PFSK-1 (cell line): ENCODE data around the gene DIPK1C. TPM values are rescaled to one million over a fixed set of nuclear protein-coding genes. Genes with fewer than 3 reads are reported as not detected.

ENCODE experiments used
- FOXP2 ChIP-seq: optimal IDR thresholded peaks from 2 replicates; pipeline ENCODE3; 2011; ENCODE audit warnings: borderline replicate concordance, control low read depth, inconsistent platforms; ENCODE audit not compliant: insufficient read depth; ENCODE audit errors: extremely low read length, extremely low read depth
- POLR2AphosphoS5 ChIP-seq: IDR thresholded peaks from 2 replicates; pipeline ENCODE4 v1.6.1; 2012; ENCODE audit warnings: low read depth, mild to moderate bottlenecking, control low read depth, low read length, moderate library complexity
- SIN3A ChIP-seq: IDR thresholded peaks from 2 replicates; pipeline ENCODE4 v1.6.1; 2012; ENCODE audit warnings: mild to moderate bottlenecking, low read length, moderate library complexity, borderline replicate concordance; ENCODE audit not compliant: insufficient read depth
- TAF1 ChIP-seq: IDR thresholded peaks from 2 replicates; pipeline ENCODE4 v1.6.1; 2012; ENCODE audit warnings: low read length, control low read depth, borderline replicate concordance; ENCODE audit not compliant: insufficient read depth
- polyA plus RNA-seq: library from polyadenylated mRNA; unstranded; fragments of >200 nt; gene quantifications from one replicate; pipeline ENCODE4 v1.2.1, GENCODE V29; 2012; ENCODE audit warnings: low read depth, missing spikeins; ENCODE audit not compliant: insufficient read length
- TF ChIP-seq, protein P1 (sequence below), 2 experiments: IDR thresholded peaks; 2 replicates each; pipeline versions ENCODE4 v1.6.1 to v1.8.0; 2011 to 2012; ENCODE audit warnings: low read depth in 2 of 2, low read length in 2 of 2, control low read depth in 1 of 2, inconsistent platforms in 1 of 2, mild to moderate bottlenecking in 1 of 2, moderate library complexity in 1 of 2; ENCODE audit not compliant: insufficient read depth in 1 of 2

Gene DIPK1C
- polyA plus RNA-seq: not detected

DNA sequence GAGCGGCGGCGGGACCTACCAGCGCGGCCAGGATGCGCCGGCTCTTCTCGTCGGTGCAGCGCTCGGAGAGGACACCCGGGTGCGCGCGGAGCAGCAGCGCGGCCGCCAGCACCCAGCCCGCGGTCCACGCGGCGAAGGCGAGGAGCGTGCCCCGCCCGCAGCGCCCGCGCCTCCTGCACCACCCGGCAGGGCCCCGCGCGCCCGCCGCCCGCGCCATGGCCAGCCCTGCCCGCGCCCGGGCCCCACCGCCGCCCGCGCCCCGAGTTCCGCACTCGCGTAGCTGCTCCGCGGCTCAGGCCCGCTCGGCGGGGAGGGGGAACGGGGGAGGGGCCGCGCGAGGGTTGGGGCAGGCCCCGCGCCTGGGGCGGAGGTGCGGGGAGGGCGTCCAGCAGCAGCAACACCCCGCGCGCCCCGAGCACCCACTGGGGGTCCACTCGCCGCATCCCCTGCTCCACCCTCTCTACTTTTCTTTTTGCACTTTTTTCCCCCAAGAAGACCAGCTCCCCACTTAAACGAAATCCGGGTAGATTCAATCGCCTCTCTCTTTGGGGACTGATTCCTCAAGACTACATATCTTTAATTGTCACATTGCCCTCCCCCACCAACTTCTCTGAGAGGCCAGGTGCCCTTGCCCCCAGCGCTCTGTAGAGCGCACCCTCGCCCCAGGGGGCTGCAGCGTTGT lies at the start of gene DIPK1C:
TSS of gene DIPK1C (minus strand) at position 266 of the 682 bp plus-strand sequence. CDS start at position 217, 49 bp downstream.
- TF ChIP-seq TAF1 (no peak), SIN3A (no peak), FOXP2 (no peak), POLR2AphosphoS5 (no peak)
- TF ChIP-seq, protein P1, sequence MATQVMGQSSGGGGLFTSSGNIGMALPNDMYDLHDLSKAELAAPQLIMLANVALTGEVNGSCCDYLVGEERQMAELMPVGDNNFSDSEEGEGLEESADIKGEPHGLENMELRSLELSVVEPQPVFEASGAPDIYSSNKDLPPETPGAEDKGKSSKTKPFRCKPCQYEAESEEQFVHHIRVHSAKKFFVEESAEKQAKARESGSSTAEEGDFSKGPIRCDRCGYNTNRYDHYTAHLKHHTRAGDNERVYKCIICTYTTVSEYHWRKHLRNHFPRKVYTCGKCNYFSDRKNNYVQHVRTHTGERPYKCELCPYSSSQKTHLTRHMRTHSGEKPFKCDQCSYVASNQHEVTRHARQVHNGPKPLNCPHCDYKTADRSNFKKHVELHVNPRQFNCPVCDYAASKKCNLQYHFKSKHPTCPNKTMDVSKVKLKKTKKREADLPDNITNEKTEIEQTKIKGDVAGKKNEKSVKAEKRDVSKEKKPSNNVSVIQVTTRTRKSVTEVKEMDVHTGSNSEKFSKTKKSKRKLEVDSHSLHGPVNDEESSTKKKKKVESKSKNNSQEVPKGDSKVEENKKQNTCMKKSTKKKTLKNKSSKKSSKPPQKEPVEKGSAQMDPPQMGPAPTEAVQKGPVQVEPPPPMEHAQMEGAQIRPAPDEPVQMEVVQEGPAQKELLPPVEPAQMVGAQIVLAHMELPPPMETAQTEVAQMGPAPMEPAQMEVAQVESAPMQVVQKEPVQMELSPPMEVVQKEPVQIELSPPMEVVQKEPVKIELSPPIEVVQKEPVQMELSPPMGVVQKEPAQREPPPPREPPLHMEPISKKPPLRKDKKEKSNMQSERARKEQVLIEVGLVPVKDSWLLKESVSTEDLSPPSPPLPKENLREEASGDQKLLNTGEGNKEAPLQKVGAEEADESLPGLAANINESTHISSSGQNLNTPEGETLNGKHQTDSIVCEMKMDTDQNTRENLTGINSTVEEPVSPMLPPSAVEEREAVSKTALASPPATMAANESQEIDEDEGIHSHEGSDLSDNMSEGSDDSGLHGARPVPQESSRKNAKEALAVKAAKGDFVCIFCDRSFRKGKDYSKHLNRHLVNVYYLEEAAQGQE (IDR thresholded peaks at IDR 0.05; ENCODE audit: insufficient read depth in 1 of 2, low read depth in 2 of 2, low read length in 2 of 2): no peak

DNA sequence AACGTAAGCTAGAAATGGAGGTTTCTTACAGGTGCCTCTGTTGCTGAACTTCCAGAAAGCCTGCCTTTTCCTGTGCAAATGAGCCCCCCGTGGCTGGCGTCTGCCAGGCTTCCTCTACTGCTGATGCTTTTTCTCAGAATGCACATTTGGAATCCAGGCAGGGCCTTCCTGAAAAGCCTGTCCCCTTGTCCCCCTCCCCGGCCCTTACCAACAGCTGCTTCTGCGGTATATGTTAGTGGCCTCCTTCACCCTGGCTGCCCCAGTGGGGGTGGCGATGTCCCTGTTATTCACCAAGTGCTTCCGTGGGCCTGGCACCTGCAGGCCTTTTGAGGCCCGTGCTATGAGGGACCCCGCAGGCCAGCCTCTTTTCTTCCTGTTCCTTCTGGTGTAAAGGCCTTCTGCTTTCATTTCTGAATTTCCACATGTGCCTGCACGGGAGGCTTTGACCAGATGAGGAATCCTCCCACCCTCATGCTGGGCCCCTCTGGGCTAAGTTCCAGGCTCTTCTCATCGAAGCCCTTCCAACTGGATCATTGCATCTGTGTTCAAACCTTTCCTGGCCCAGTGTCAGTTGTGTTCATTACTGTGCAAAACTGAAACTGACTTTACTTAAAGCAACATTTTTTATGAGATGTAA lies 49.5 kb upstream of the DIPK1C start:
- TF ChIP-seq FOXP2 (no peak), POLR2AphosphoS5 (no peak), TAF1 (no peak), SIN3A (no peak)
- TF ChIP-seq, protein P1 (IDR thresholded peaks at IDR 0.05; ENCODE audit: insufficient read depth in 1 of 2, low read depth in 2 of 2, low read length in 2 of 2): no peak

DNA sequence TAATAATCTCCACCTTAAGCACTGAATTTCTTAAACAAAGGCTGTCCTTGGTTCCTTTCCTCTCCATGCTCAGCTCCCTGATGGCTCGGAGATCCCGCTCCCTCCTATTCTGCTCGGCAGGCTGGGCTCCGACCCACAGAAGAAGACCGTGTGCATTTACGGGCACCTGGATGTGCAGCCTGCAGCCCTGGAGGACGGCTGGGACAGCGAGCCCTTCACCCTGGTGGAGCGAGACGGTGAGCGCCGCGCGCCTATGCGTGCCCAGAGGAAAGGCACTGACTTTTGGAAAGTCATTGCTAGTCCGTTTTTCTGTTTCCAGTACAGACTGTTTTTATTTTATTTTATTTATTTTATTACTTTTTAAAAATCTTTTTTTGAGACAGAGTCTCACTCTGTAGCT lies 48.7 kb upstream of the DIPK1C start:
- TF ChIP-seq POLR2AphosphoS5: no peak
- TF ChIP-seq TAF1: no peak
- TF ChIP-seq, protein P1 (IDR thresholded peaks at IDR 0.05; ENCODE audit: insufficient read depth in 1 of 2, low read depth in 2 of 2, low read length in 2 of 2): no peak
- TF ChIP-seq FOXP2: no peak
- TF ChIP-seq SIN3A: no peak

DNA sequence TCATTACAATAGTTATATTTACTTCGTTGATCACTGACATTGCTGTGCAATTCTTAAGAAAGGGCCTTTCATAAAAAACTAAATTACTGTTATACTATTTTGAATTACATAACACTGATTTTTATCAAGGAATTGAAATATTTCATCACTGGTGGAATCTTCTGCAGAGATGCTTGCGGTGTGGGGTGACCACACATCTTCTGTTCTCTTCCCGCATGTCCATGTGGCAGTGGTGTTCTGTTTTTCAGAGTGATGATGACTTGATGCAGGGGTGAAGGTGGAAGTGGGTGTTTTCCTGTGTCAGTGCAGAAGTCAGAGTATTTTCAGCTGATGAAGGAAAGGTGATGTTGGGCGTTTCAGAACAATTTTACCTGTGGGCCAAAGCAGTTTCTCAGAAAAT lies 46.0 kb upstream of the DIPK1C start:
- TF ChIP-seq POLR2AphosphoS5 (no peak), FOXP2 (no peak), SIN3A (no peak), TAF1 (no peak)
- TF ChIP-seq, protein P1 (IDR thresholded peaks at IDR 0.05; ENCODE audit: insufficient read depth in 1 of 2, low read depth in 2 of 2, low read length in 2 of 2): no peak

DNA sequence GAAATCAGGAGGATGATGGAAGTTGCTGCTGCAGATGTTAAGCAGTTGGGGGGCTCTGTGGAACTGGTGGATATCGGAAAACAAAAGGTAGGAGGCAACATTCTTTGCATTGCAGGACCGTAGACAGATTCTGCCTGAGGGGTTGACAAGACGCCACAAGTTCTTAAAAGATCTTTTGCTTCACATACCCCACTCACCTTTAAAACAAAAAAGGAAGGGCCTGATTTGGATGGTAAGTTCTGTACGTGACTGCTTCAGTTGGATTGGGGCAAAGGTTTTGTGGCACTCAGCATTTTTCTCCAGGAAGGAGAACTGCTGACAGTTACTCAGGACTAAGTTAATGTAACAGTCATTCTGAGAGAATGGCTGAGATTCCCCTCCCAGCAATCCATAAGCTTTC lies 44.3 kb upstream of the DIPK1C start:
- TF ChIP-seq SIN3A (no peak), POLR2AphosphoS5 (no peak)
